NCI-H146 (cell line): Measurements from ENCODE around the gene VNN1.
A peak's percentile ranks its signal among the peaks of the same experiment; 100 is the strongest.
"Not testable (repeated sequence)": the region's sequence is repeated elsewhere in the genome, so short reads cannot be mapped to it uniquely, and the experiment has no call there.

ENCODE experiments used
- DNase-seq: peaks from one replicate; lab custom pipeline; 2025; lab: John Stamatoyannopoulos, UW

Gene VNN1

GRCh38 chr6:132671295-132671694 lies 42.6 kb downstream of the VNN1 start:
- no peak for DNase-seq

- peak; percentile 78 for DNase-seq
Observed at GRCh38 chr6:132669690-132670291, 44.1 kb downstream of the VNN1 start.

GRCh38 chr6:132666118-132666517 lies 47.7 kb downstream of the VNN1 start:
- no peak for DNase-seq

GRCh38 chr6:132664309-132665034 lies 49.4 kb downstream of the VNN1 start:
- DNase-seq, result no peak

GRCh38 chr6:132663661-132664060 lies 50.2 kb downstream of the VNN1 start:
- DNase-seq, result no peak

- DNase-seq, result no peak
Observed at GRCh38 chr6:132661906-132662305, 51.9 kb downstream of the VNN1 start.

- peak; percentile 91 for DNase-seq
Observed at GRCh38 chr6:132659082-132659481, 54.8 kb downstream of the VNN1 start, which contains the start of gene TAAR1. TSS of gene TAAR1 (minus strand) at chr6:132659182. CDS start at chr6:132646003, 13,179 bp downstream.

- no peak for DNase-seq
Observed at GRCh38 chr6:132651062-132651461, 62.8 kb downstream of the VNN1 start.

- no peak for DNase-seq
Observed at GRCh38 chr6:132650429-132650828, 63.4 kb downstream of the VNN1 start.

GRCh38 chr6:132648828-132649227 lies 65.0 kb downstream of the VNN1 start:
- peak; percentile 36 for DNase-seq

- DNase-seq, result peak; percentile 36
Observed at GRCh38 chr6:132648356-132648755, 65.5 kb downstream of the VNN1 start.

GRCh38 chr6:132643547-132643946 lies 70.3 kb downstream of the VNN1 start:
- DNase-seq, result peak; percentile 28

- DNase-seq, result not testable (repeated sequence)
Observed at GRCh38 chr6:132637135-132637534, 76.7 kb downstream of the VNN1 start.

GRCh38 chr6:132635906-132636305 lies 77.9 kb downstream of the VNN1 start:
- DNase-seq, result not testable (repeated sequence)

- DNase-seq, result not testable (repeated sequence)
Observed at GRCh38 chr6:132635288-132635687, 78.6 kb downstream of the VNN1 start.

GRCh38 chr6:132634796-132635195 lies 79.1 kb downstream of the VNN1 start:
- no peak for DNase-seq

GRCh38 chr6:132633362-132633761 lies 80.5 kb downstream of the VNN1 start:
- DNase-seq, result no peak
